HCT116 (cell line): ENCODE results near the gene NINJ1.

Experiments used
- POLR2AphosphoS5 ChIP-seq: IDR thresholded peaks from 2 replicates; pipeline ENCODE4 v1.6.1; 2011; ENCODE audit warnings: mild to moderate bottlenecking, low read depth, low read length, moderate library complexity
- TF ChIP-seq, protein P1 (sequence below), 3 experiments: fragments of 200-600 bp in 1 of 3; sonication (generic) in 1 of 3; IDR thresholded peaks in 2 of 3; conservative IDR thresholded peaks in 1 of 3; 2 replicates each; pipeline ENCODE4 v1.5.1; 2012 to 2017; ENCODE audit warnings: low read depth in 2 of 3, low read length in 2 of 3, antibody characterized with exemption in 1 of 3, borderline replicate concordance in 1 of 3, control low read depth in 1 of 3, mild to moderate bottlenecking in 1 of 3, mixed read lengths in 1 of 3, mixed run types in 1 of 3, moderate library complexity in 1 of 3; ENCODE audit not compliant: insufficient read depth in 1 of 3

DNA sequence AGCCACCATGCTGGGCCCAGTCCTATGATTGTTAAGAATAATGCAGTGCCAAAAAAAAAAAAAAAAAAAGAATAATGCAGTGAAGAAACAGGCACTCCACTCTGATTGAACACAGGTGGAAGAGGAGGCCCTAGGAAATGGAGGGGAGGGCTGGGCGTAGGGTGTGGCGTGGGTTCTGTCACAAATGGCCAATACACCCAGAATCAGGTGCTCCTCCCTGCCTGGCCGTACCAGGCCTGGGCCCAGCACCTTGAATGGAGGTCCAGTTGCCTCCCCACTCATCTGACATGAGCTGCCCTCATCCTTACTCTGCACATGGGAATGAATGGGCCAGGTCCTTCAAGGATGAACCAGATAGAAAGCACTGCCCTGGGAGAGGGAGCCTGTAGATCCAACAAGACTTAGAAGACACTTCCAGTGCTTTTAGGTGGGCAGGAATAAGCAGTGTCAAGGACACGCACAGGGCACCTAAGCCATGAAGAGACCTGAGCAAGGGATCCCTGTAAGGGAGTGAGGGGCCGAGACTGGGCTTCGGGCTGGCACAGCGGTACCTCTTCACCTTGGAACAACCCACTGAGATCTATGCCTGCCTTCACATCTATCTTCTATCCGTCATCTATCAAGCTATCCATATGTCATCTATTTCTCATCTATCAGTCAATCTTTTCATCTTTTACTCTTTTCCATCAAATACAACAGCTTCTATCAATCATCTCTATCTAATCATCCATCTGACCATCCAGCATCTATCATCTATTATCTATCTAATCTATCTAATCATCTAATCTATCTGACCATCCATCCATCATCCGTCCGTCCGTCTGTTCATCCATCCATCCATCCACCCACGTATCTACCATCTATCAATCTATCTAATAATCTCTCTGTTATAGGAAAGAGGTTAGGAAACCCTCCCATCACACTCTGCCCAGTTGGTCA, 15.9 kb downstream of the NINJ1 start:
- TF ChIP-seq, protein P1, sequence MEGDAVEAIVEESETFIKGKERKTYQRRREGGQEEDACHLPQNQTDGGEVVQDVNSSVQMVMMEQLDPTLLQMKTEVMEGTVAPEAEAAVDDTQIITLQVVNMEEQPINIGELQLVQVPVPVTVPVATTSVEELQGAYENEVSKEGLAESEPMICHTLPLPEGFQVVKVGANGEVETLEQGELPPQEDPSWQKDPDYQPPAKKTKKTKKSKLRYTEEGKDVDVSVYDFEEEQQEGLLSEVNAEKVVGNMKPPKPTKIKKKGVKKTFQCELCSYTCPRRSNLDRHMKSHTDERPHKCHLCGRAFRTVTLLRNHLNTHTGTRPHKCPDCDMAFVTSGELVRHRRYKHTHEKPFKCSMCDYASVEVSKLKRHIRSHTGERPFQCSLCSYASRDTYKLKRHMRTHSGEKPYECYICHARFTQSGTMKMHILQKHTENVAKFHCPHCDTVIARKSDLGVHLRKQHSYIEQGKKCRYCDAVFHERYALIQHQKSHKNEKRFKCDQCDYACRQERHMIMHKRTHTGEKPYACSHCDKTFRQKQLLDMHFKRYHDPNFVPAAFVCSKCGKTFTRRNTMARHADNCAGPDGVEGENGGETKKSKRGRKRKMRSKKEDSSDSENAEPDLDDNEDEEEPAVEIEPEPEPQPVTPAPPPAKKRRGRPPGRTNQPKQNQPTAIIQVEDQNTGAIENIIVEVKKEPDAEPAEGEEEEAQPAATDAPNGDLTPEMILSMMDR (IDR thresholded peaks at IDR 0.05 in 2 of 3, conservative IDR thresholded peaks at IDR 0.05 in 1 of 3; ENCODE audit: borderline replicate concordance in 1 of 3, insufficient read depth in 1 of 3, low read depth in 2 of 3, low read length in 2 of 3): no peak
- TF ChIP-seq POLR2AphosphoS5: no peak
